Measurements from ENCODE around the gene HDAC3. TPM values are rescaled to one million over a fixed set of nuclear protein-coding genes. Genes with fewer than 3 reads are reported as not detected.

The HDAC3 gene
- total RNA-seq, 1 experiment from 2014 or later, result 66.8 TPM

DNA sequence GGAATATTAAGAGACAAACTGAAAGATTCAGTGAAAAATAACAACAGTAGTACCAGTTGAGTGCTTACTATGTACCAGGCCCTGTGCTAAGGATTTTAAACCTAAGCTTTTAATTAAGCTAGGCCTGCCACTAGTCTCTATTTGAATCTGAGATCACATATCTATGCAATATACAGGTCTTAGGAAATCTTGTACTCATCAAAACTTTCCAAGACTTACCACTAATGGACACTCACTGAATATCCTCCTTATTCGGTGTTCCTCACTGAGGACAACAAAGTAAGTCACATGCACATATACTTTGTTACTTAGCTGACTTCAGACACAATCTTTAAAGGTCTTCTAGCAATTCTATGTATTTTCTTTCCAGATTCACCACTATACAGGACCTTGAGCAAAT is 50.4 kb downstream of the HDAC3 start:
- Histone ChIP-seq H3K4me1 (ENCODE audit: insufficient read depth, low read length) (no peaks in the 10 kb centered on the region), H3K4me2 (ENCODE audit: low read length) (no peak overlapping the region), H3K27me3 (ENCODE audit: low read length) (no peaks in the 10 kb centered on the region), H3K9me2 (replicated peaks; ENCODE audit: low read length) (no peaks in the 10 kb centered on the region), H3K27ac (ENCODE audit: low read length) (no peak overlapping the region), H2AFZ (ENCODE audit: low read length) (no peak overlapping the region), H3K36me3 (ENCODE audit: low read depth, low read length) (peaks cover 31% of the 10 kb centered on the region), H3F3A (ENCODE audit: low read length, unreplicated experiment) (no peaks in the 10 kb centered on the region), H3K79me2 (ENCODE audit: low read length) (peaks cover 36% of the 10 kb centered on the region), H4K20me1 (ENCODE audit: low read length) (no peaks in the 10 kb centered on the region), H3K9ac (ENCODE audit: low read length) (no peak overlapping the region), H3K9me3 (ENCODE audit: low read length) (no peaks in the 10 kb centered on the region), H3K4me3 (ENCODE audit: low read length) (no peak overlapping the region)
- ChIA-PET CTCF (no interaction called here), POLR2A (ENCODE audit: unreplicated experiment) (no interaction called here)
- intact Hi-C loops (cut with micrococcal nuclease), result no loop called here
- ATAC-seq, result no peak
- no peak for DNase-seq
- no TSS peak for BruUV-seq (replicated peaks)
- TF ChIP-seq, protein P1, sequence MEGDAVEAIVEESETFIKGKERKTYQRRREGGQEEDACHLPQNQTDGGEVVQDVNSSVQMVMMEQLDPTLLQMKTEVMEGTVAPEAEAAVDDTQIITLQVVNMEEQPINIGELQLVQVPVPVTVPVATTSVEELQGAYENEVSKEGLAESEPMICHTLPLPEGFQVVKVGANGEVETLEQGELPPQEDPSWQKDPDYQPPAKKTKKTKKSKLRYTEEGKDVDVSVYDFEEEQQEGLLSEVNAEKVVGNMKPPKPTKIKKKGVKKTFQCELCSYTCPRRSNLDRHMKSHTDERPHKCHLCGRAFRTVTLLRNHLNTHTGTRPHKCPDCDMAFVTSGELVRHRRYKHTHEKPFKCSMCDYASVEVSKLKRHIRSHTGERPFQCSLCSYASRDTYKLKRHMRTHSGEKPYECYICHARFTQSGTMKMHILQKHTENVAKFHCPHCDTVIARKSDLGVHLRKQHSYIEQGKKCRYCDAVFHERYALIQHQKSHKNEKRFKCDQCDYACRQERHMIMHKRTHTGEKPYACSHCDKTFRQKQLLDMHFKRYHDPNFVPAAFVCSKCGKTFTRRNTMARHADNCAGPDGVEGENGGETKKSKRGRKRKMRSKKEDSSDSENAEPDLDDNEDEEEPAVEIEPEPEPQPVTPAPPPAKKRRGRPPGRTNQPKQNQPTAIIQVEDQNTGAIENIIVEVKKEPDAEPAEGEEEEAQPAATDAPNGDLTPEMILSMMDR (conservative IDR thresholded peaks at IDR 0.05; ENCODE audit: low read depth, low read length), result no peak
- no peak for TF ChIP-seq EZH2 (IDR thresholded peaks at IDR 0.05; ENCODE audit: low read length, unreplicated experiment)
- no peak for TF ChIP-seq EZH2phosphoT487 (IDR thresholded peaks at IDR 0.05; ENCODE audit: borderline replicate concordance, low read length)

DNA sequence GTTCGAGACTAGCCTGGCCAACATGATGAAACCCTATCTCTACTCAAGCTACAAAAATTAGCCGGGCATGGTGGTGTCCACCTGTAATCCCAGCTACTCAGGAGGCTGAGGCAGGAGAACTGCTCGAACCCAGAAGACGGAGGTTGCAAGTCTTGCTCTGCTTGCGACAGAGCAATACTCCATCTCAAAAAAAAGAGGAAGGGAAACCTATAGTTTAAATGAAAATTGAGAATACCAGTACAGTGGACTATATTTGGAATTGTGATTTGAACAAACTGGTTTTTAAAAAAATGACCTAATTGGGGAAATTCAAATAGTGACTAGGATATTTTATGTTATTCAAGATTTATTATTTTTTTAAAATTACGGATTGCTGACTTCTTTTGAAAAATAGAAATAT is 51.1 kb downstream of the HDAC3 start:
- H3K27me3 ChIP-seq (ENCODE audit: low read length), result no peaks in the 10 kb centered on the region
- POLR2A ChIA-PET (ENCODE audit: unreplicated experiment), result no interaction called here
- BruUV-seq (replicated peaks), result no TSS peak
- no peak overlapping the region for H3K4me3 ChIP-seq (ENCODE audit: low read length)
- no peaks in the 10 kb centered on the region for H3K9me2 ChIP-seq (replicated peaks; ENCODE audit: low read length)
- CTCF ChIA-PET, result no interaction called here
- no peak overlapping the region for H3K9ac ChIP-seq (ENCODE audit: low read length)
- no peaks in the 10 kb centered on the region for H4K20me1 ChIP-seq (ENCODE audit: low read length)
- H3K36me3 ChIP-seq (ENCODE audit: low read depth, low read length), result peaks cover 38% of the 10 kb centered on the region
- no peaks in the 10 kb centered on the region for H3K9me3 ChIP-seq (ENCODE audit: low read length)
- TF ChIP-seq EZH2 (IDR thresholded peaks at IDR 0.05; ENCODE audit: low read length, unreplicated experiment) (no peak), EZH2phosphoT487 (IDR thresholded peaks at IDR 0.05; ENCODE audit: borderline replicate concordance, low read length) (no peak)
- TF ChIP-seq, protein P1 (conservative IDR thresholded peaks at IDR 0.05; ENCODE audit: low read depth, low read length), result no peak
- peaks cover 29% of the 10 kb centered on the region for H3K79me2 ChIP-seq (ENCODE audit: low read length)
- H3K27ac ChIP-seq (ENCODE audit: low read length), result no peak overlapping the region
- ATAC-seq (no peak), DNase-seq (no peak)
- H3K4me1 ChIP-seq (ENCODE audit: insufficient read depth, low read length), result no peaks in the 10 kb centered on the region
- H3K4me2 ChIP-seq (ENCODE audit: low read length), result no peak overlapping the region
- H2AFZ ChIP-seq (ENCODE audit: low read length), result no peak overlapping the region
- intact Hi-C loops (cut with micrococcal nuclease), result no loop called here
- no peaks in the 10 kb centered on the region for H3F3A ChIP-seq (ENCODE audit: low read length, unreplicated experiment)

DNA sequence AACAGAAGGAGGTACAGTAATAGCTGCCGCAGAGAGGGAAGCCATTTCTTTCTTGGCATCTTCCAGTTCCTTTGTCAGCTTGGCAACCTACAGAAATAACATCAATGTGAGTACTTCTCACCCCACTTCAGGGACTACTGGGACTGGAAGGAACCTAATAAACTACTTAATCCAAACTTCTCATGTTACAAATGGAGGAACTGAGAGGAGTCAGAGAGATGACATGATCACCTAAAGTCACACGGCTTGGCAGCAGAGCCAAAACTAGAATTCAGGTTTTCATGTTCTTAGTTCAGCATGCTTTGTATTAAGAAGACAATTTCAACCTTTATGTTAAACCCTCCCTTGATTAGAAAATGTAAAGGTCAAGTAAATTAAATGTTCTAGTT is 62.5 kb downstream of the HDAC3 start:
- intact Hi-C loops (cut with micrococcal nuclease), result no loop called here
- no peak for DNase-seq
- H3K4me2 ChIP-seq (ENCODE audit: low read length), result no peak overlapping the region
- H3K79me2 ChIP-seq (ENCODE audit: low read length), result no peaks in the 10 kb centered on the region
- POLR2A ChIA-PET (ENCODE audit: unreplicated experiment), result no interaction called here
- no TSS peak for BruUV-seq (replicated peaks)
- no peaks in the 10 kb centered on the region for H3K9me2 ChIP-seq (replicated peaks; ENCODE audit: low read length)
- no peaks in the 10 kb centered on the region for H3K9me3 ChIP-seq (ENCODE audit: low read length)
- H3K4me3 ChIP-seq (ENCODE audit: low read length), result no peak overlapping the region
- H3K9ac ChIP-seq (ENCODE audit: low read length), result no peak overlapping the region
- CTCF ChIA-PET, result no interaction called here
- TF ChIP-seq EZH2phosphoT487 (IDR thresholded peaks at IDR 0.05; ENCODE audit: borderline replicate concordance, low read length), result no peak
- TF ChIP-seq, protein P1 (conservative IDR thresholded peaks at IDR 0.05; ENCODE audit: low read depth, low read length), result no peak
- TF ChIP-seq EZH2 (IDR thresholded peaks at IDR 0.05; ENCODE audit: low read length, unreplicated experiment), result no peak
- no peaks in the 10 kb centered on the region for H4K20me1 ChIP-seq (ENCODE audit: low read length)
- peak; percentile 65 for ATAC-seq
- no peaks in the 10 kb centered on the region for H3K4me1 ChIP-seq (ENCODE audit: insufficient read depth, low read length)
- peaks cover 65% of the 10 kb centered on the region for H3K36me3 ChIP-seq (ENCODE audit: low read depth, low read length)
- no peaks in the 10 kb centered on the region for H3F3A ChIP-seq (ENCODE audit: low read length, unreplicated experiment)
- no peak overlapping the region for H3K27ac ChIP-seq (ENCODE audit: low read length)
- no peak overlapping the region for H2AFZ ChIP-seq (ENCODE audit: low read length)
- H3K27me3 ChIP-seq (ENCODE audit: low read length), result no peaks in the 10 kb centered on the region

All from PC-3 (cell line).